ENCODE results near the gene CDKAL1. TPM values are rescaled to one million over a fixed set of nuclear protein-coding genes. Genes with fewer than 3 reads are reported as not detected.

CDKAL1 gene
- total and polyA plus RNA-seq, 2 of the 13 experiments (the other 11 are each of a cell fraction or from before 2014, with no cell fraction given), result 9.5 to 27.7 TPM

GRCh38 chr6:21259660-21260059 lies 725.4 kb downstream of the CDKAL1 start (continued):
- TF ChIP-seq HNF1A (IDR thresholded peaks at IDR 0.05; ENCODE audit: low read depth), result no peak
- TF ChIP-seq HNF1A (CRISPR knock-in tag; IDR thresholded peaks at IDR 0.05; ENCODE audit: borderline replicate concordance), result no peak
- TF ChIP-seq NFIB (CRISPR knock-in tag; IDR thresholded peaks at IDR 0.05; ENCODE audit: borderline replicate concordance), result no peak
- TF ChIP-seq ZSCAN5A (CRISPR knock-in tag; IDR thresholded peaks at IDR 0.05; ENCODE audit: borderline replicate concordance), result no peak
- TF ChIP-seq ZNF740 (CRISPR knock-in tag; IDR thresholded peaks at IDR 0.05), result no peak
- no peak for TF ChIP-seq CHD2 (IDR thresholded peaks at IDR 0.05; ENCODE audit: low read depth, low read length)

- Histone ChIP-seq H3K79me2 (ENCODE audit: insufficient read depth, low read length) (no peaks in the 10 kb centered on the region), H3K4me2 (ENCODE audit: low read depth, low read length) (no peak overlapping the region), H3K4me3 (replicated peaks in 1 of 3; ENCODE audit: insufficient read depth in 1 of 3, low read depth in 2 of 3, low read length in 3 of 3) (no peak overlapping the region), H4K20me1 (ENCODE audit: insufficient read depth, low read length) (no peaks in the 10 kb centered on the region), H3K36me3 (replicated peaks in 1 of 2; ENCODE audit: control insufficient read depth in 1 of 2, insufficient read depth in 2 of 2, low read length in 2 of 2) (no peaks in the 10 kb centered on the region), H3K27me3 (ENCODE audit: control insufficient read depth in 1 of 2, insufficient read depth in 2 of 2, low read length in 2 of 2) (peaks cover 2 to 4% of the 10 kb centered on the region in 2 experiments; a peak in 3 of 5 replicates), H3K9me3 (ENCODE audit: low read length) (no peaks in the 10 kb centered on the region), H3K27ac (ENCODE audit: extremely low read length, insufficient read depth, low read length) (no peak overlapping the region), H3K9ac (ENCODE audit: insufficient read depth, low read depth, low read length) (no peak overlapping the region), H2AFZ (ENCODE audit: low read length) (no peak overlapping the region), H3K4me1 (ENCODE audit: insufficient read depth, low read length) (peaks cover 10% of the 10 kb centered on the region; the same call in 1 of the 2 replicates)
- FAIRE-seq (no peak), DNase-seq (ENCODE audit: low spot score) (no peak), ATAC-seq (no peak)
- no TSS peak for BruUV-seq (replicated peaks)
- TF ChIP-seq ZGPAT (CRISPR knock-in tag; IDR thresholded peaks at IDR 0.05) (no peak), ZBTB1 (CRISPR knock-in tag; IDR thresholded peaks at IDR 0.05; ENCODE audit: borderline replicate concordance) (no peak), ZNF280B (CRISPR knock-in tag; IDR thresholded peaks at IDR 0.05; ENCODE audit: borderline replicate concordance) (no peak)
- POLR2A ChIA-PET, result no interaction called here
- in situ Hi-C loops (cut with HindIII; ENCODE audit: extremely low pct_ligation_motif_present, low pct_unique_long_range_greater_than_20kb), result no loop called here
- intact Hi-C loops (cut with micrococcal nuclease; ENCODE audit: unreplicated experiment), result no loop called here
- WGBS (ENCODE audit: low lambda C conversion rate), result 40% methylated on average over 5 of the region's 5 CpGs
- CTCF ChIA-PET (ENCODE audit: low intra/inter-chr PET ratio, low total read pairs), result no interaction called here
Observed at GRCh38 chr6:21262504-21262903, 728.2 kb downstream of the CDKAL1 start.
